Measurements from ENCODE around the gene AHCY.
A peak's percentile ranks its signal among the peaks of the same experiment; 100 is the strongest.
"Not testable (repeated sequence)": the region's sequence is repeated elsewhere in the genome, so short reads cannot be mapped to it uniquely, and the experiment has no call there.

Gene AHCY

GRCh38 chr20:34295284-34295683, 7.9 kb downstream of the AHCY start:
- no peak for DNase-seq

DNA sequence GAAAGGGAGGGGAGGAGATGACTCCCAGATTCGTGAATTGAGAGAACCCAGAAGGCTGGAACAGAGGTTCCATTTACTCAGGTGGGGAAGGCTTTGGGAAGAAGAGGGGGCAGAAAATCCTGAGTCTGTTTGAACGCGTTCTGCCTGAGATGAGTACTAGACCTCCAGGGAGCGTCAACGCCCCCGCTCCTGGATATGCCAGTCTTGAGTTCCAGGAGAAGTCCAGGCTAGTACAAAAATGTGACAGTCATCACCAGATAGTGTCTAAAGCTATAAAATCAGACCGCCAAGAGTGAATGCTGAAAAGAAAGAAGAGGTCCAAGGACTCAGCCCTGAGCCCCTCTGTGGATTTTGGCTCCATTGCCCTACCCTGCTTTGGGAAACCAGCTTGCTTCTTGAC, 8.6 kb downstream of the AHCY start:
- DNase-seq = no peak

DNA sequence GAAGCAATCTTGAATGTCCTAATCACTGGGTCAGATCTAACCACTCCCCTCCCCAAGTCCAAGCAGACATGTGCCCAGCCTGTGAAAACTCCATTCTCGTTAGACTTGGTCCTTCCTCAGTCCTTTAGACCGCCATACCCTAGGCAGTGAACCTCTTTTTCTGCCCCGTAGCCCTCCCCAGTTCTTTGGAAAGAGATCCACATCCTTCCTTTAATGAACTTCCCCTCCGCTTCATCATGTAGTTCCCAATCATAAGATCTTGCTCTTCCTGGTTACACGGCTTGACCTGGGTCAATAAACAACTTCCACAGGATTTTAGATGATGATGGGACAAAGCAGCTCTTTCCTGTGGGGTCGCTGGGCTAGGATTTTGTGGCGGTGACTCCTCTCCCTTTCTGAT, 9.6 kb downstream of the AHCY start:
- no peak for DNase-seq

GRCh38 chr20:34293119-34293518, 10.0 kb downstream of the AHCY start:
- no peak for DNase-seq

DNA sequence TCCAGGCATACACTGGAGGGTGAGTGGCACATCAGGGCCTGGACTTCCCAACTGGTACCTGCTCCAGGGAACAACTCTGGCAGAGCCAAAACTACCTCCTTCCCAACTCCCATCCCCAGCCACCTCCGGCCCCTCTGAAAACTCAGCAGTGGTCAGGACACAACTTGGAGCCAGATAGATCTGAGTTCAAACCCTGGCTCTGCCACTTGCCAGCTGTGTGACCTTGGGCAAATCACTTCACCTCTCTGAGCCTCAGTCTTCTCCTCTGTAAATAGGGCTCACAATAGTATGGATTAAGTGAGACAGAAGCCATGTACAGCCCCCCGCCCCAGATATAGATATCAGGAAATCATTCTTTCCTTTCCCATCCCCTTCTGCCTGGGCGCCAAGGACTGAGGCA, 10.7 kb downstream of the AHCY start:
- no peak for DNase-seq

- DNase-seq = no peak
Observed at GRCh38 chr20:34290471-34290870, 12.7 kb downstream of the AHCY start.

DNA sequence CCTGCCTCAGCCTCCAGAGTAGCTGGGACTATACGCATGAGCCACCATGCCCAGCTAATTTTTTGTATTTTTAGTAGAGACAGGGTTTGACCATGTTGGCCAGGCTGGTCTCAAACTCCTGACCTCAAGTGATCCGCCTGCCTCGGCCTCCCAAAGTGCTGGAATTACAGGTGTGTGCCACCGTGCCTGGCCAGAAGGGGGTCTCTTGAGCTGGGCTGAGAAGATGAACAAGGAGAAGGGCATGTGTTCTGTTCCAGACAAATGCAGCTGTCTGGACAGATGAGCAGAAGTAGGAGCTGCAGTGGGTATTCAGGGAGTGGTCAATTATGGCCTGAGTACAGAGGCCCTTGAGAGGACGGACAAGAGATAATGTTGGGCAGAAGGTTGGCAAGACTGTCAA, 15.7 kb downstream of the AHCY start:
- DNase-seq = not testable (repeated sequence)

DNA sequence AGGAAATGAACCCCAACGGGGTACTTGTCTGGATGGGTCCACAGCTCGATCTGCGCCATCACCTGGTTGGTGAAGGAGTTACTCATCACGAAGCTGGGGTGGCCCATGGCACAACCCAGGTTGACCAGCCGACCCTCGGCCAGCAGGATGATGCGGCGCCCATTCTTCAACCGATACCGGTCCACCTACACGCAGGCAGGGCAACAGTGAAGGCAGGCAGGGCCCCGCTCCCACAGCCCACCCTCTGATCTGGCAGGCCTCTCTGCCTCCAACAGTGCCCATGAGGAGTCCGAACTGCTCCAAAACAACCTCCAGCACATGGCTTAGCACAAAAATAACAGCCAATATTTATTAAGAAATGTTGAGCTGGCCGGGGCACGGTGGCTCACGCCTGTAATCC, 17.7 kb downstream of the AHCY start:
- no peak for DNase-seq

GRCh38 chr20:34283844-34284243, 19.3 kb downstream of the AHCY start:
- DNase-seq = no peak

- DNase-seq = no peak
Observed at GRCh38 chr20:34282041-34282440, 21.1 kb downstream of the AHCY start.

DNA sequence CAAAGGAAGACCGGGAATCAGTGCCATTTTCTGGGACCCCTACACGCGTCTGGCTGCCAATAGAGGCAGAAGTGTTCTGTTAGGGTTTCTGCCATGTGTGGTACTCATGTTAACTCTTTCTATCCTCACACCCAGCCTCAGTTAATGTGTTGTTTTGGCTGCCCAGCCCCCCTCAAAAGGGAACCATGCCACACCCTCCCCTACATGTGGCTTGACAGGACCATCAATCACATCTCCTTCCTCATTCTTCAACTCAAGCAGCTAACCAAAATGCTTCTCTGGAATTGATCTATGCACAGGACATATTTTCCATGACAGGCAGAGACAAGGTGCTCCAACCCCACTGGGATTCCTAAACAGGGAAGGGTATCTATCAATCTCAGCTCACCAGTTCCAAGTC, 22.0 kb downstream of the AHCY start:
- no peak for DNase-seq

GRCh38 chr20:34274694-34275093, 28.5 kb downstream of the AHCY start:
- DNase-seq = no peak

DNA sequence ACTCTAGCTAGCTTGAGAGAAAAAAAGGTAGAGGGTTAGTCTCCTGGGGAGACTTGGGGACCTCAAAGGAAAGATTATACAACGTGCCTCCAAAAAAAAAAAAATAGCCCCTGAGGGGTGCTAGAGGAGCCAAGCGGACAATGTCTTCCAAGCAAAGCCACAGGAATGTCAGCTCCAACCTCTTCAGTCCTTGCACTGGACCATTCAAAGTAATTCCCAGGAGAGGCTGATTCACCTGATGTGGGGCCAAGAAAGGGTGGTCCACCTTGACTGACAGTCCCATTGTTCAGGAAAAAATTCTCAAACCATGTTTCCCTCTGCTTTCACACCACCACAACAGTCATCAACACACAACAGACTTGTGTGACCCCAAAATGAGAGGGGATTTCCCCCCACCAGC, 31.2 kb downstream of the AHCY start:
- no peak for DNase-seq

DNA sequence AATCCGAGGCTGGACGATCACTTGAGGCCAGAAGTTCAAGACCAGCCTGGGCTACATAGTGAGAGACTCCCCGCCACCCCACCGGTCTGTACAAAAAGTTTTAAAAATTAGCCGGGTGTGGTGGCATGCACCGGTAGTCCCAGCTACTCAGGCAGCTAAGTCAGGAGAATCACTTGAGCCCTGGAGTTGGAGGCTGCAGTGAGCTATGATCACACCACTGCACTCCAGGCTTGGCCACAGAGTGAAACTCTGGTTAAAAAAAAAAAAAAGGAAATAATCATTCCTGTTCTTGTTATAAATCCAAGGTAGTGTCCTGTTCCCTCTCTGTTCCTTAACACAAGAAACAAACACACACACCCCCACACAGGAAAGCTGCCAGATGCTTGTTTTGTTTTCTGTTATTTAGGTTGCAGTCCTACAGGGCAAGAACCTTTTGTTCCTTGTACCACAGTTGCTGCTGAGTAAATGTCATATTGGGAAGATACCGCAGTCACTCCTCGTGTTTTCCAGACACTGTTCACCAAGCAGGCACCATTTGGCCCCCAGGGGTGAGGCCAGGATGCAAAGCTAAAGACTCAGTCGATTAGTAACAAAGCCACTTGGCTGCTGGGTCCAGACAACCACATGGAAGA, 33.0 kb downstream of the AHCY start:
- DNase-seq = no peak

GRCh38 chr20:34268851-34269636, 34.1 kb downstream of the AHCY start:
- DNase-seq = peak; percentile 52

GRCh38 chr20:34268145-34268544, 35.0 kb downstream of the AHCY start:
- no peak for DNase-seq

GRCh38 chr20:34264141-34264540, 39.0 kb downstream of the AHCY start:
- DNase-seq = no peak

DNA sequence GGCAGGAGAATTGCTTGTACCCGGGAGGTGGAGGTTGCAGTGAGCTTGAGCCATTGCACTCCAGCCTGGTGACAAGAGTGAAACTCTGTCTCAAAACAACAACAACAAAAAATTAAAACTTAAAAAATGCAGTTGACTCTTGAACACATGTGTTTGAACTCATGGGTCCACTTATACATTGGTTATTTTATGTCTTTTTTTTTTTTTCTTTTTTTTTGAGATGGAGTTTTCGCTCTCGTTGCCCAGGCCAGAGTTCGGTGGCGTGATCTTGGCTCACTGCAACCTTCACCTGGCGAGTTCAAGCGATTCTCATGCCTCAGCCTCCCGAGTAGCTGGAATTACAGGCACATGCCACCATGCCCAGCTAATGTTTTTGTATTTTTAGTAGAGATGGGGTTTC, 39.7 kb downstream of the AHCY start:
- not testable (repeated sequence) for DNase-seq

DNA sequence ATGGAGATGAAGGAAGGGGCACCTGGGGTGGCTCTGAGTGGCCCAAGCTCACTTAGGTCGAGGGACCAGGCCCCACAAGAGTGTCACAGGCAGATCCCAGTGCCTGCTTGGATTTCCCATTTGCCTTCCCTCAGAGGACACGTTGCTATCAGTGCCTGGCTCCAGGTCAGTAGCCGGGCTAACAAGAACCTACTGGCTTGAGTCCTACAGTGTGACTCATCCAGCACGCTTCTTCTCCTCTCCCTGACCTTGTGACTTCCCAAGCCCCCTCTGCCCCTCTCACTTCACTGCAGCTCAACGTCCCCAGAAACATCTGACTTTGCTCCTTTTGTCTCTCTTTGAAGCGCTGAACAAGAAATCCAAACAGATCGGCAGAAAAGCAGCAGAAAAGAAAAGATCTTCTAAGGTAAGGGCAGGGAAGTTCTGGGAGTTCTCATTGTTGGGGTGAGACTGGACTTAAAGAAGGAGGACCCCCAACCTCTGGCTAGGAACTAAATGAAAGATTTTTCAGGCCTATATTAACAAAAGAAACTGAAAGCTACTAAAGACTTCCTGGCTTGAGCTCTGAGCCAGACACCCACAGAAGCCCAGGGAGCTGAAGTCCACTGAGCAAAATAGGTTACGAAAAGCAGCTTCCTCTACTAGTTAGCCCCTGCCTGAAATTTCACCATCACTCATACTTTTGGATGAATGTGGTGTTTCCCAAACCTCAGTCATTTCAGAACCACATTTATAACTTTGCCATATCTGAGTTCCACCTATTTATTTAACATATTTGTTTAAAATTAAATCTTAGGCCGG, 40.5 kb downstream of the AHCY start:
- DNase-seq = no peak

GRCh38 chr20:34260208-34260942, 42.8 kb downstream of the AHCY start:
- no peak for DNase-seq

GRCh38 chr20:34256629-34257124, 46.5 kb downstream of the AHCY start:
- no peak for DNase-seq

DNA sequence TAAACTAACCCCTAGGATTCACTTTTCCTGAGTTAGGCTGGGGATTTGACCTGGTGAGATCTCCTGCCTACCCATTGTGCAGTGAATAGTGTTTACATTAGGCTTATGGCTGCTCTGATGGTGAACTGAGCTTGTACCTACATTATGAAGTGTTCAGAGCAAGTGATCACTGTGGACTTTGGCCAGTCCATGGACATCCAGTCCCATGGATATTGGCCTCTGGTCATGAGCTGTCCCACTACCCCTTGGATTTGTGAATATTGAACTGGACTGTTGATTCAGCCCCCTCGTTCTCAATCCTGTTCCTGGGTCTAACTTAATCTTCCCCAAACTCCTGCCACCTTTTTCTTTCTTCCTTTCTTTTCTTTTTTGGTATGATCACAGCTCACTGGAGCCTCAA, 48.2 kb downstream of the AHCY start:
- DNase-seq = no peak
